ENCODE measurements around the gene STAG1. TPM values are rescaled to one million over a fixed set of nuclear protein-coding genes. Genes with fewer than 3 reads are reported as not detected.

Gene STAG1
- total RNA-seq, 2 experiments from 2014 or later, result 38.7 to 44.7 TPM

GRCh38 chr3:136305879-136306278 lies 446.3 kb downstream of the STAG1 start:
- H3K27ac Mint-ChIP-seq, result peak overlapping the region; percentile 57
- CTCF ChIA-PET, result interaction anchor here (0.6 to 4.1 kb wide), 28 partner anchors 8 to 710 kb away, joined by 3 to 56 read pairs (median 3); partner anchors contain the start of genes NCK1 and STAG1
- H3K4me1 Mint-ChIP-seq (ENCODE audit: low read depth), result peaks cover 2% of the 10 kb centered on the region
- H3K4me3 Mint-ChIP-seq, result no peak overlapping the region
- ATAC-seq (no peak), DNase-seq (no peak)
- H3K27me3 Mint-ChIP-seq (ENCODE audit: low read depth), result no peaks in the 10 kb centered on the region
- H3K36me3 Mint-ChIP-seq (ENCODE audit: low read depth), result peaks cover 7% of the 10 kb centered on the region
- POLR2A ChIA-PET, result interaction anchor here (0.5 to 1.4 kb wide), 2 partner anchors 105 to 446 kb away, joined by 3 to 7 read pairs; partner anchors contain the start of gene STAG1
- peaks cover 7% of the 10 kb centered on the region for H3K9me3 Mint-ChIP-seq (ENCODE audit: insufficient read depth)

GRCh38 chr3:136300444-136300843 lies 451.7 kb downstream of the STAG1 start:
- H3K4me3 Mint-ChIP-seq, result no peak overlapping the region
- H3K36me3 Mint-ChIP-seq (ENCODE audit: low read depth), result peaks cover 7% of the 10 kb centered on the region
- POLR2A ChIA-PET, result no interaction called here
- DNase-seq, result no peak
- no peaks in the 10 kb centered on the region for H3K9me3 Mint-ChIP-seq (ENCODE audit: insufficient read depth)
- CTCF ChIA-PET, result no interaction called here
- H3K27ac Mint-ChIP-seq, result no peak overlapping the region
- no peaks in the 10 kb centered on the region for H3K4me1 Mint-ChIP-seq (ENCODE audit: low read depth)
- ATAC-seq, result no peak
- no peaks in the 10 kb centered on the region for H3K27me3 Mint-ChIP-seq (ENCODE audit: low read depth)

- ChIA-PET POLR2A (no interaction called here), CTCF (interaction anchor here (1.4 kb wide), 1 partner anchor 9 kb away, joined by 4 read pairs; no protein-coding TSS in a partner anchor)
- Mint-ChIP-seq H3K27ac (no peak overlapping the region), H3K9me3 (ENCODE audit: insufficient read depth) (no peaks in the 10 kb centered on the region), H3K27me3 (ENCODE audit: low read depth) (no peaks in the 10 kb centered on the region), H3K36me3 (ENCODE audit: low read depth) (peaks cover 14% of the 10 kb centered on the region), H3K4me1 (ENCODE audit: low read depth) (no peaks in the 10 kb centered on the region), H3K4me3 (no peak overlapping the region)
- DNase-seq (no peak), ATAC-seq (no peak)
Observed at GRCh38 chr3:136297826-136298225, 454.4 kb downstream of the STAG1 start.

GRCh38 chr3:136296960-136297359 lies 455.2 kb downstream of the STAG1 start:
- ChIA-PET CTCF (interaction anchor here (0.7 to 1.4 kb wide), 3 partner anchors 9 to 456 kb away, joined by 3 to 4 read pairs (median 3); no protein-coding TSS in a partner anchor), POLR2A (no interaction called here)
- H3K4me3 Mint-ChIP-seq, result no peak overlapping the region
- DNase-seq (no peak), ATAC-seq (no peak)
- no peaks in the 10 kb centered on the region for H3K4me1 Mint-ChIP-seq (ENCODE audit: low read depth)
- peaks cover 14% of the 10 kb centered on the region for H3K36me3 Mint-ChIP-seq (ENCODE audit: low read depth)
- no peaks in the 10 kb centered on the region for H3K9me3 Mint-ChIP-seq (ENCODE audit: insufficient read depth)
- no peaks in the 10 kb centered on the region for H3K27me3 Mint-ChIP-seq (ENCODE audit: low read depth)
- H3K27ac Mint-ChIP-seq, result no peak overlapping the region

- Mint-ChIP-seq H3K9me3 (ENCODE audit: insufficient read depth) (no peaks in the 10 kb centered on the region), H3K4me3 (no peak overlapping the region), H3K36me3 (ENCODE audit: low read depth) (peaks cover 21% of the 10 kb centered on the region), H3K27me3 (ENCODE audit: low read depth) (no peaks in the 10 kb centered on the region), H3K27ac (no peak overlapping the region), H3K4me1 (ENCODE audit: low read depth) (no peaks in the 10 kb centered on the region)
- no peak for ATAC-seq
- no peak for DNase-seq
- POLR2A ChIA-PET, result interaction anchor here (0.6 kb wide), 1 partner anchor 936 kb away, joined by 4 read pairs; no protein-coding TSS in a partner anchor
- CTCF ChIA-PET, result interaction anchor here (1.0 to 1.2 kb wide), 2 partner anchors 12 to 13 kb away, joined by 3 read pairs; no protein-coding TSS in a partner anchor
Observed at GRCh38 chr3:136294176-136294575, 458.0 kb downstream of the STAG1 start.

- Mint-ChIP-seq H3K36me3 (ENCODE audit: low read depth) (peaks cover 21% of the 10 kb centered on the region), H3K4me1 (ENCODE audit: low read depth) (no peaks in the 10 kb centered on the region), H3K4me3 (no peak overlapping the region), H3K27me3 (ENCODE audit: low read depth) (no peaks in the 10 kb centered on the region), H3K9me3 (ENCODE audit: insufficient read depth) (no peaks in the 10 kb centered on the region), H3K27ac (no peak overlapping the region)
- ATAC-seq, result no peak
- no peak for DNase-seq
- ChIA-PET POLR2A (interaction anchor here (1.3 kb wide), 1 partner anchor 459 kb away, joined by 4 read pairs; the partner anchor contains the start of gene STAG1), CTCF (interaction anchor here (1.0 to 1.2 kb wide), 2 partner anchors 13 to 14 kb away, joined by 3 read pairs; no protein-coding TSS in a partner anchor)
Observed at GRCh38 chr3:136293279-136293678, 458.9 kb downstream of the STAG1 start.

- H3K27me3 Mint-ChIP-seq (ENCODE audit: low read depth), result no peaks in the 10 kb centered on the region
- H3K27ac Mint-ChIP-seq, result no peak overlapping the region
- peaks cover 21% of the 10 kb centered on the region for H3K36me3 Mint-ChIP-seq (ENCODE audit: low read depth)
- no peaks in the 10 kb centered on the region for H3K9me3 Mint-ChIP-seq (ENCODE audit: insufficient read depth)
- ATAC-seq (no peak), DNase-seq (no peak)
- no peak overlapping the region for H3K4me3 Mint-ChIP-seq
- H3K4me1 Mint-ChIP-seq (ENCODE audit: low read depth), result no peaks in the 10 kb centered on the region
- POLR2A ChIA-PET, result interaction anchor here (1.3 kb wide), 1 partner anchor 460 kb away, joined by 4 read pairs; the partner anchor contains the start of gene STAG1
- CTCF ChIA-PET, result no interaction called here
Observed at GRCh38 chr3:136292500-136292899, 459.7 kb downstream of the STAG1 start.

- no peak overlapping the region for H3K4me3 Mint-ChIP-seq
- H3K27ac Mint-ChIP-seq, result no peak overlapping the region
- ATAC-seq (no peak), DNase-seq (no peak)
- CTCF ChIA-PET, result no interaction called here
- peaks cover 24% of the 10 kb centered on the region for H3K36me3 Mint-ChIP-seq (ENCODE audit: low read depth)
- no peaks in the 10 kb centered on the region for H3K27me3 Mint-ChIP-seq (ENCODE audit: low read depth)
- H3K9me3 Mint-ChIP-seq (ENCODE audit: insufficient read depth), result no peaks in the 10 kb centered on the region
- POLR2A ChIA-PET, result no interaction called here
- H3K4me1 Mint-ChIP-seq (ENCODE audit: low read depth), result no peaks in the 10 kb centered on the region
Observed at GRCh38 chr3:136291302-136291701, 460.9 kb downstream of the STAG1 start.

Other genes with a start within 250 kb of the STAG1 start
- gene SLC35G2, start 66.7 kb upstream of the STAG1 start, total RNA-seq, result under 1 TPM in 1 of 2 experiments, not detected in 1; 0.16 TPM
- 10 to 100 TPM; 36.3 to 39.1 TPM for gene NCK1, start 109.8 kb upstream of the STAG1 start, total RNA-seq
- gene IL20RB, start 205.6 kb upstream of the STAG1 start, total RNA-seq, result 1 to 10 TPM; 1.6 to 2.1 TPM